Lung (tissue), 12 donors: ENCODE results near the gene NKAIN2. TPM values are rescaled to one million over a fixed set of nuclear protein-coding genes. Genes with fewer than 3 reads are reported as not detected.

Experiments used
- ATAC-seq: fragments of 200-7000 bp; cut with Tn5 transposase; one replicate; pipeline ENCODE4 v1.9.1; 2020; ENCODE audit warnings: moderate number of reproducible peaks; ENCODE audit not compliant: insufficient read depth, low FRiP score
- DNase-seq, 3 donors: peaks; one replicate each; pipeline ENCODE4 v3.0.0-alpha.2; 2013 to 2017
- H3K27ac ChIP-seq, 2 donors: one replicate each; pipeline ENCODE4 v1.5.1; 2013; ENCODE audit warnings: mild to moderate bottlenecking in 2 of 2, moderate library complexity in 2 of 2, control low read depth in 1 of 2, inconsistent platforms in 1 of 2, low read depth in 1 of 2, low read length in 1 of 2
- H3K27me3 ChIP-seq, 3 donors: one replicate each; pipeline ENCODE4 v1.5.1; 2013; ENCODE audit warnings: low read length in 2 of 3; ENCODE audit not compliant: control insufficient read depth in 3 of 3, insufficient read depth in 3 of 3
- H3K36me3 ChIP-seq, 4 donors: one replicate each; pipeline ENCODE4 v1.5.1; 2013; ENCODE audit warnings: low read length in 4 of 4, mild to moderate bottlenecking in 1 of 4, moderate library complexity in 1 of 4; ENCODE audit not compliant: control insufficient read depth in 4 of 4, insufficient read depth in 4 of 4
- H3K4me1 ChIP-seq, 5 donors: one replicate each; pipeline ENCODE4 v1.5.1; 2013; ENCODE audit warnings: low read length in 5 of 5, mild to moderate bottlenecking in 2 of 5, moderate library complexity in 1 of 5; ENCODE audit not compliant: control insufficient read depth in 5 of 5, insufficient read depth in 5 of 5
- H3K4me3 ChIP-seq: one replicate; pipeline ENCODE4 v1.5.1; 2013; ENCODE audit warnings: mild to moderate bottlenecking, control low read depth, moderate library complexity
- H3K9ac ChIP-seq, 2 donors: one replicate each; pipeline ENCODE4 v1.5.1; 2013; ENCODE audit warnings: low read length in 2 of 2, control low read depth in 1 of 2; ENCODE audit not compliant: insufficient read depth in 1 of 2
- H3K9me3 ChIP-seq, 4 donors: one replicate each; pipeline ENCODE4 v1.5.1; 2013; ENCODE audit warnings: low read length in 3 of 4, mild to moderate bottlenecking in 1 of 4, moderate library complexity in 1 of 4; ENCODE audit not compliant: control insufficient read depth in 4 of 4, insufficient read depth in 3 of 4
- CTCF ChIP-seq: IDR thresholded peaks from 2 replicates; pipeline ENCODE4 v1.5.1; 2012; ENCODE audit warnings: mild to moderate bottlenecking; ENCODE audit errors: control extremely low read depth, extremely low read depth
- WGBS, 2 donors: extraction: QIAGEN DNeasy Blood & Tissue Kit; methylation state at CpG; one replicate each; pipeline ENCODE4 v1.1.7; 2013; 5-methylcytosine and 5-hydroxymethylcytosine counted together
- polyA plus RNA-seq, 2 donors: library from polyadenylated mRNA; stranded (reverse); fragments of 200-250 nt; gene quantifications; one replicate each; pipeline ENCODE4 v1.2.1, GENCODE V29; 2013
- total RNA-seq, 2 donors: library from RNA; depleted of rRNA in 1 of 2; stranded (reverse); fragments of >200 nt in 1 of 2; gene quantifications; one replicate each; pipeline ENCODE4 v1.2.1, GENCODE V29; 2014 to 2021
- donor health status: control.
- donor health status: control.
- donor health status: Bipolar disorder and iron deficiency.
- donor health status: healthy.
- donor health status: DM: yes; HTN: yes; CAD: no.

The NKAIN2 gene
- total and polyA plus RNA-seq, 4 donors: 0.01 to 4.4 TPM; not detected in 2

- Histone ChIP-seq H3K4me1 (peaks cover 0 to 7% (median 0%) of the 10 kb centered on the region in 5 donors), H3K27ac (no peak overlapping the region), H3K4me3 (no peak overlapping the region), H3K9ac (no peak overlapping the region), H3K36me3 (no peaks in the 10 kb centered on the region), H3K9me3 (no peaks in the 10 kb centered on the region), H3K27me3 (no peaks in the 10 kb centered on the region)
- ATAC-seq (no peak), DNase-seq (no peak)
- TF ChIP-seq CTCF: no peak
Observed at GRCh38 chr6:124078169-124078568, 274.5 kb downstream of the NKAIN2 start.

DNA sequence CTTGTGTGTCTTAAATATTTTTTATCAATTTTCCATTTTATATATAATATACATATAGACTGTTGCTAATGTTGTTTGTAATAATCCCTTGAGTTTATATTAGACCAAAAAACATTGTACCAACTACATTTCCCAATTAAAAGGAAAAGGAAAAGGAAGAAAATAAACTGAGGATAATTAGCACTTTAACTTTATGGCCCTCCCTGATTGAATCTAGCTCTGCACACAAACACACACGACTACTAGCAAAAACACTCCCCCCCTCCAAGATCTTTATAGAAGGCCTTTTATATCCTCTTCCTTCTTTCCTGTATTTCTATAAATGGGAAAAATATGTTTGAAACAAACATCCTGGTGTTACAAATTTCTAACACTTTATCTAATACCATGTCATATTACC, 276.8 kb downstream of the NKAIN2 start:
- H3K4me1 ChIP-seq: peaks cover 0 to 7% (median 0%) of the 10 kb centered on the region in 5 donors
- no peak for TF ChIP-seq CTCF
- H3K27me3 ChIP-seq: no peaks in the 10 kb centered on the region
- WGBS, 2 donors: 61% methylated on average over 1 of the region's 1 CpG
- H3K4me3 ChIP-seq: no peak overlapping the region
- no peaks in the 10 kb centered on the region for H3K36me3 ChIP-seq
- DNase-seq (no peak), ATAC-seq (no peak)
- no peak overlapping the region for H3K9ac ChIP-seq
- no peaks in the 10 kb centered on the region for H3K9me3 ChIP-seq
- no peak overlapping the region for H3K27ac ChIP-seq

DNA sequence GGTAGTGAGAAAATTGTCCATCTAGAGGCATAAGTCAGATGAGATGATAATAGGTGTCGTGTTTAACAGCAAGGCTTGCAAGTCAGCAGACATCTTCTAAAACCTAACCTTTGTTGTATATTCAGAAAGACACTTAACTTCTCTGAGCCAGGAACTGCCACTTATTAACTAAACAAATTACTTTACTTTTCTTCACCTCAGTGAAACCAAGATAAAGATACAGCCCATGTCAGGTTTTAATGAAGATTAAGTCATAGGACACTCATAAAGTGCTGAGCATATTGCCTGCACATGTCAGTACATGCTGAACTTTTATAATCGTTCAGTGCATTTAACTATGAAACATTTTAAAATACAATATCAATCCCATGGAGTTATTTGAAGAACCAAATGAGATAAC, 286.8 kb downstream of the NKAIN2 start:
- Histone ChIP-seq H3K36me3 (no peaks in the 10 kb centered on the region), H3K27ac (no peak overlapping the region), H3K9ac (no peak overlapping the region), H3K4me1 (no peaks in the 10 kb centered on the region), H3K4me3 (no peak overlapping the region), H3K27me3 (no peaks in the 10 kb centered on the region), H3K9me3 (no peaks in the 10 kb centered on the region)
- no peak for DNase-seq
- 68 to 72% methylated on average over 2 of the region's 2 CpGs for WGBS, 2 donors
- ATAC-seq: no peak
- TF ChIP-seq CTCF: no peak

DNA sequence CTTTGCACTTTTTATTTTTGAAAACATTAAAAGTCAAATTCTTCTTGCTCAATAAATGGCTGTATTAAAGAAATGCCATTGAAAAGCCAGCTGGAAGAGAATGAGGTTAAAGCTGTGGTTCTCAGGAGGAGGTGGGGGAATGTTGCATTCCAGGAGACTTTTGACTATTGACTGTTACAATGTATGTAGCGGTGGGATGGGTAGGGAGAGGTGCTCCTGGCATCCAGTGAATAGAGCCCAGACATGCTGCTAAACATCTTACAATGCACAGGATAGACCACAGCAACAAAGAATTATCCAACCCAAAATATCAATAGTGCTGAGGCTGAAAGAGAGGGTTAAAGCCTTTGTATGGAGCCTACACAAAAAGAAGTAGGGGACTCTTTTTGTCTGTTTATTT, 295.9 kb downstream of the NKAIN2 start:
- WGBS, 2 donors: 90 to 93% methylated on average over 1 of the region's 1 CpG
- DNase-seq (no peak), ATAC-seq (no peak)
- Histone ChIP-seq H3K27me3 (no peaks in the 10 kb centered on the region), H3K36me3 (no peaks in the 10 kb centered on the region), H3K27ac (no peak overlapping the region), H3K4me3 (no peak overlapping the region), H3K9me3 (no peaks in the 10 kb centered on the region), H3K9ac (no peak overlapping the region), H3K4me1 (no peaks in the 10 kb centered on the region)
- TF ChIP-seq CTCF: no peak
